Neural cell (in vitro differentiated cells): Measurements from ENCODE around the gene PRKAG2. TPM values are rescaled to one million over a fixed set of nuclear protein-coding genes. Genes with fewer than 3 reads are reported as not detected.

Experiments used
- H2AFZ ChIP-seq: fragments of 200-600, 300-800 bp; sonication (generic), shearing (Covaris generic); 2 replicates; pipeline ENCODE4 v1.6.0; 2014; ENCODE audit warnings: low read depth, mild to moderate bottlenecking, antibody characterized with exemption, low read length, moderate library complexity
- H3F3A ChIP-seq: fragments of 200-600 bp; shearing (Covaris generic); 2 replicates; pipeline ENCODE4 v1.6.1; 2016; ENCODE audit warnings: mild to moderate bottlenecking, moderate library complexity, mixed read lengths, antibody characterized with exemption, low read length; ENCODE audit not compliant: insufficient read depth, poor library complexity, severe bottlenecking
- H3K27ac ChIP-seq: fragments of 200-600, 300-800 bp; sonication (generic), shearing (Covaris generic); 2 replicates; pipeline ENCODE4 v1.5.1; 2014; ENCODE audit warnings: mild to moderate bottlenecking, low read length, moderate library complexity
- H3K27me3 ChIP-seq: fragments of 300-800, 200-600 bp; sonication (generic), shearing (Covaris generic); 2 replicates; pipeline ENCODE4 v1.6.0; 2014; ENCODE audit warnings: mild to moderate bottlenecking, low read depth, low read length, moderate library complexity; ENCODE audit not compliant: insufficient read depth
- H3K36me3 ChIP-seq: fragments of 300-800, 200-600 bp; sonication (generic), shearing (Covaris generic); 2 replicates; pipeline ENCODE4 v1.5.1; 2014; ENCODE audit warnings: mild to moderate bottlenecking, antibody characterized with exemption, low read length, moderate library complexity; ENCODE audit not compliant: insufficient read depth
- H3K4me2 ChIP-seq: fragments of 300-800, 200-600 bp; sonication (generic), shearing (Covaris generic); 2 replicates; pipeline ENCODE4 v1.6.0; 2014; ENCODE audit warnings: mild to moderate bottlenecking, low read length
- H3K4me3 ChIP-seq: fragments of 300-800, 200-600 bp; sonication (generic), shearing (Covaris generic); 2 replicates; pipeline ENCODE4 v1.5.1; 2014; ENCODE audit warnings: mild to moderate bottlenecking, low read length, moderate library complexity
- H3K79me2 ChIP-seq: fragments of 200-600 bp; shearing (Covaris generic); replicated peaks from 2 replicates; pipeline ENCODE4 v1.6.0; 2014; ENCODE audit warnings: mild to moderate bottlenecking, low read length, moderate library complexity; ENCODE audit not compliant: insufficient read depth
- H3K9ac ChIP-seq: fragments of 300-800, 200-600 bp; sonication (generic), shearing (Covaris generic); 2 replicates; pipeline ENCODE4 v1.6.1; 2016; ENCODE audit warnings: mild to moderate bottlenecking, low read length, mixed read lengths
- H3K9me2 ChIP-seq: fragments of 200-600 bp; shearing (Covaris generic); 2 replicates; pipeline ENCODE4 v1.6.1; 2016; ENCODE audit warnings: mild to moderate bottlenecking, low read length, mixed read lengths; ENCODE audit not compliant: insufficient read depth
- H3K9me3 ChIP-seq: fragments of 200-600, 300-800 bp; sonication (generic), shearing (Covaris generic); 2 replicates; pipeline ENCODE4 v1.6.1; 2016; ENCODE audit warnings: mild to moderate bottlenecking, mixed run types, low read length, moderate library complexity, mixed read lengths
- H4K20me1 ChIP-seq: fragments of 200-600 bp; shearing (Covaris generic); 2 replicates; pipeline ENCODE4 v1.6.1; 2016; ENCODE audit warnings: mild to moderate bottlenecking, mixed run types; ENCODE audit not compliant: insufficient read depth
- CTCF ChIP-seq: fragments of 450-650 bp; IDR thresholded peaks from 2 replicates; pipeline ENCODE4 v1.5.1; 2014; ENCODE audit warnings: antibody characterized with exemption, mild to moderate bottlenecking, moderate library complexity; ENCODE audit not compliant: poor library complexity, severe bottlenecking
- EP300 ChIP-seq: fragments of 450-650 bp; conservative IDR thresholded peaks from 2 replicates; pipeline ENCODE4 v1.6.1; 2014; ENCODE audit warnings: antibody characterized with exemption, mild to moderate bottlenecking, moderate library complexity; ENCODE audit not compliant: poor library complexity, severe bottlenecking
- EZH2 ChIP-seq: fragments of 200-600, 300-800 bp; shearing (Covaris generic), sonication (generic); IDR thresholded peaks from 2 replicates; pipeline ENCODE4 v1.6.1; 2014; ENCODE audit warnings: antibody characterized with exemption, low read length, borderline replicate concordance, mild to moderate bottlenecking; ENCODE audit not compliant: insufficient read depth, poor library complexity, severe bottlenecking
- MXI1 ChIP-seq: fragments of 450-650 bp; conservative IDR thresholded peaks from 2 replicates; pipeline ENCODE4 v1.6.1; 2014; ENCODE audit warnings: antibody characterized with exemption, mild to moderate bottlenecking; ENCODE audit not compliant: poor library complexity, severe bottlenecking
- POLR2AphosphoS5 ChIP-seq: IDR thresholded peaks from 2 replicates; pipeline ENCODE4 v1.6.1; 2012
- RAD21 ChIP-seq: fragments of 450-650 bp; conservative IDR thresholded peaks from 2 replicates; pipeline ENCODE4 v1.6.1; 2014; ENCODE audit warnings: antibody characterized with exemption, mild to moderate bottlenecking, moderate library complexity
- REST ChIP-seq: IDR thresholded peaks from 2 replicates; pipeline ENCODE4 v1.6.1; 2012; ENCODE audit warnings: borderline replicate concordance
- SMC3 ChIP-seq: fragments of 450-650 bp; conservative IDR thresholded peaks from 2 replicates; pipeline ENCODE4 v1.6.1; 2014; ENCODE audit warnings: antibody characterized with exemption, mild to moderate bottlenecking, moderate library complexity; ENCODE audit not compliant: poor library complexity
- TAF1 ChIP-seq: IDR thresholded peaks from 2 replicates; pipeline ENCODE4 v1.6.1; 2012; ENCODE audit warnings: low read depth
- polyA plus RNA-seq: library from polyadenylated mRNA; depleted of rRNA; stranded (reverse); fragments of >200 nt; gene quantifications from 2 replicates; pipeline ENCODE4 v1.2.3, GENCODE V29; 2014

The PRKAG2 gene
- polyA plus RNA-seq, 1 donor from 2014 or later, result 22.9 TPM

DNA sequence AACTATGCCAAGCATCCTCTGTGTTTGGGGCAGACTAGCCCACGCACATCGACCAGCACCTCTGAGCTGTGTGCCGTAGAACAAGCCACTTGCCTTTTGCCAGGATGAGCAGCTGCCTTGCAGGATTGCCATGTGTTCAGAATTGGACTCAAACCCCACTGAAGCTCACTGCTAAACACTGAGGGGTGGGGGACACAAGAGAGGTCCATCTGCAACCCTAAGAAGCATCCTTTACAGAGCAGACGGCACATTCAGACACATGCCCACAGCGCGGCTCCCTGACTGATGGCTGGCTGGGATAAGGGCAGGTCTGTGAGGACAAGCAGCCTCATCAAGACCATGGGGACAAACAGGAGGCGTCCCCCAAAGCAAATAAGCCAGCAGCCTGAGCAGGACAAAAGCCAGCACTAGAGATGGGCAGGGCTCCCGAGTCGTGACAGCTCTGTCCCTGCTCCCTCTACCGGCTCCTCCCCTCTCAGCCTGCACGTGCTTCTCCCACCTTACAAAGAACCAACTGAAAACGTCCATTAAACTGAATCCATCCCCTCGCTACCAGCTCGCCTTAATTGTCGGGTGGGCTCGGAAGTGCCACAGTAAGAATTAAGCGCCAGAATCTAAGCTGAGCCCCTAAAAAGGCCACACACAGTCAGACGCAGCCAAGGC, 114.2 kb downstream of the PRKAG2 start:
- no peaks in the 10 kb centered on the region for H3K9me2 ChIP-seq
- no peaks in the 10 kb centered on the region for H4K20me1 ChIP-seq
- H3K36me3 ChIP-seq, result no peaks in the 10 kb centered on the region
- H3K4me2 ChIP-seq, result no peak overlapping the region
- no peak overlapping the region for H3K4me3 ChIP-seq
- H3K9ac ChIP-seq, result no peak overlapping the region
- H3K79me2 ChIP-seq, result no peaks in the 10 kb centered on the region
- H3K27me3 ChIP-seq, result no peaks in the 10 kb centered on the region
- H2AFZ ChIP-seq, result no peak overlapping the region
- H3K27ac ChIP-seq, result no peak overlapping the region
- H3K9me3 ChIP-seq, result no peaks in the 10 kb centered on the region
- H3F3A ChIP-seq, result no peaks in the 10 kb centered on the region
- no peak for TF ChIP-seq EZH2
- TF ChIP-seq TAF1, result no peak
- no peak for TF ChIP-seq EP300
- no peak for TF ChIP-seq CTCF
- no peak for TF ChIP-seq MXI1
- no peak for TF ChIP-seq REST
- no peak for TF ChIP-seq POLR2AphosphoS5
- TF ChIP-seq RAD21, result no peak
- TF ChIP-seq SMC3, result no peak

- no peaks in the 10 kb centered on the region for H3K36me3 ChIP-seq
- no peaks in the 10 kb centered on the region for H3K79me2 ChIP-seq
- no peak overlapping the region for H3K9ac ChIP-seq
- H3K4me2 ChIP-seq, result no peak overlapping the region
- no peaks in the 10 kb centered on the region for H3K27me3 ChIP-seq
- no peak for TF ChIP-seq MXI1
- no peak for TF ChIP-seq CTCF
- no peak for TF ChIP-seq EZH2
- no peak for TF ChIP-seq REST
- no peak for TF ChIP-seq EP300
- no peak overlapping the region for H3K4me3 ChIP-seq
- no peaks in the 10 kb centered on the region for H3F3A ChIP-seq
- H3K9me2 ChIP-seq, result no peaks in the 10 kb centered on the region
- no peak overlapping the region for H2AFZ ChIP-seq
- no peaks in the 10 kb centered on the region for H3K9me3 ChIP-seq
- no peak overlapping the region for H3K27ac ChIP-seq
- H4K20me1 ChIP-seq, result no peaks in the 10 kb centered on the region
These were observed 115.0 kb downstream of the PRKAG2 start for GRCh38 chr7:151761957-151762356.
